Measurements from ENCODE around the gene LRRN2. TPM values are rescaled to one million over a fixed set of nuclear protein-coding genes. Genes with fewer than 3 reads are reported as not detected.
A peak's percentile ranks its signal among the peaks of the same experiment; 100 is the strongest.

Gene LRRN2
- total RNA-seq, 1 experiment from 2014 or later = 5.8 TPM

DNA sequence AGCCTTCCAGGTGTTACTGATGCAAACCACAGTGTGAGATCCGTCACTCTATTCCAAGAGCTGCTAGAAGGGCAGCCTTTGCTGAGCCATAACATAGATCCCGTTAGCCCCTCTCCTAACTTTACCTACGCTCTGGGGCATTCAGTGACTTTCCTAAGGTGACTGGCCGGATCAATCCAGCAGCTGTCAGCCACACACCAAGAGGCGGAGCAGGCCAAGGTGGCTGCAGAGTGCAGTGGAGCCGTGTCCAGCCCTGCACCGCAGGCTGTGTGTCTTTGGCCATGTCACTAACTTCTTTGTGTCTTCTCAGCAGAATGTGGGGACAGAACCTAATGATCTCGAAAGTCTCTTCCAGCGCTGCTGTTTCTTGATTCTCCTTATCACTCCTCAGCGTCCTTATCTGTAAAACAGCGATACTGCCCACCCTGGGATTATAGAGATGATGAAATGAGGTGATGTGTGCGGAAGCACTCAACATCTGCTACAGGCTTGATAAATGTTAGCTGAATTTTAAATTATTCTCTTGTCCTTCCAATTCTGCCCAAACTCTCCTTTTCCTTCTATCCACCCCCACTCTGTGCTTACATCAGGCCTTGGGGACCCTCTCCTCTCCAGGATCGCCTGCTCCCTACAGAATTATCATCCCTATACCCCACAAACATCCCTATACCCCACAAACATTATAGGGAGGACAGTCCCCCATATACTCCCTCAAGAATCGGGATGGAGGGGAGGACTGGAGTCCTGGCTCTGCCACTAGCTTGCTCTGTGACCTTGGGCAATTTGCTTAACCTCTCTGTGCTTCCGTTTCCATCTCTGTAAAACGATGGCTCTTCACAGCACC, 25.8 kb upstream of the LRRN2 start:
- H2AFZ ChIP-seq (ENCODE audit: low read length) = no peak overlapping the region
- no peak overlapping the region for H2BK20ac ChIP-seq (ENCODE audit: low read depth, low read length, poor library complexity, severe bottlenecking)
- H3K56ac ChIP-seq (ENCODE audit: insufficient read length, low read depth, low read length) = no peak overlapping the region
- H3K4ac ChIP-seq (ENCODE audit: low read depth, low read length) = no peak overlapping the region
- H3K18ac ChIP-seq (ENCODE audit: insufficient read length, low read depth, low read length) = no peak overlapping the region
- no peaks in the 10 kb centered on the region for H3K9me3 ChIP-seq (ENCODE audit: control insufficient read depth, low read depth, low read length)
- no peak overlapping the region for H2AK5ac ChIP-seq (ENCODE audit: insufficient read length, low read length)
- no peak overlapping the region for H2BK15ac ChIP-seq (ENCODE audit: low read depth, low read length)
- peak overlapping the region; percentile 22 to 72 for H3K4me3 Mint-ChIP-seq
- H3K23ac ChIP-seq (ENCODE audit: insufficient read length, low read depth, low read length) = no peak overlapping the region
- H3K4me2 ChIP-seq (ENCODE audit: insufficient read depth, insufficient read length, low read length) = peak overlapping the region; percentile 41
- H2BK5ac ChIP-seq (ENCODE audit: insufficient read length, low read length) = no peak overlapping the region
- H3K9me3 Mint-ChIP-seq = peaks cover 2 to 11% of the 10 kb centered on the region in 2 experiments; a peak in 2 of 5 replicates
- no peaks in the 10 kb centered on the region for H3K79me2 ChIP-seq (ENCODE audit: insufficient read depth, low read length)
- DNase-seq = peak; percentile 47
- H3K14ac ChIP-seq (ENCODE audit: insufficient read depth, low read length) = no peak overlapping the region
- no peaks in the 10 kb centered on the region for H3K23me2 ChIP-seq (ENCODE audit: insufficient read length, low read depth, low read length, poor library complexity, severe bottlenecking)
- H3K4me1 Mint-ChIP-seq = peaks cover 90 to 94% of the 10 kb centered on the region in 2 experiments
- H3K4me1 ChIP-seq (ENCODE audit: insufficient read depth, low read length) = peaks cover 40% of the 10 kb centered on the region
- WGBS (ENCODE audit: extremely low coverage, insufficient read length, low lambda C conversion rate) = no CpG with 5 or more reads among the region's 16 CpGs
- no peaks in the 10 kb centered on the region for H3K79me1 ChIP-seq (ENCODE audit: insufficient read depth, low read depth, low read length, poor library complexity, severe bottlenecking)
- H4K20me1 ChIP-seq (ENCODE audit: control insufficient read depth, insufficient read depth, insufficient read length) = peaks cover 3% of the 10 kb centered on the region
- peaks cover 43% of the 10 kb centered on the region for H3K27me3 ChIP-seq (ENCODE audit: insufficient read depth, low read length)
- TF ChIP-seq, protein P1, sequence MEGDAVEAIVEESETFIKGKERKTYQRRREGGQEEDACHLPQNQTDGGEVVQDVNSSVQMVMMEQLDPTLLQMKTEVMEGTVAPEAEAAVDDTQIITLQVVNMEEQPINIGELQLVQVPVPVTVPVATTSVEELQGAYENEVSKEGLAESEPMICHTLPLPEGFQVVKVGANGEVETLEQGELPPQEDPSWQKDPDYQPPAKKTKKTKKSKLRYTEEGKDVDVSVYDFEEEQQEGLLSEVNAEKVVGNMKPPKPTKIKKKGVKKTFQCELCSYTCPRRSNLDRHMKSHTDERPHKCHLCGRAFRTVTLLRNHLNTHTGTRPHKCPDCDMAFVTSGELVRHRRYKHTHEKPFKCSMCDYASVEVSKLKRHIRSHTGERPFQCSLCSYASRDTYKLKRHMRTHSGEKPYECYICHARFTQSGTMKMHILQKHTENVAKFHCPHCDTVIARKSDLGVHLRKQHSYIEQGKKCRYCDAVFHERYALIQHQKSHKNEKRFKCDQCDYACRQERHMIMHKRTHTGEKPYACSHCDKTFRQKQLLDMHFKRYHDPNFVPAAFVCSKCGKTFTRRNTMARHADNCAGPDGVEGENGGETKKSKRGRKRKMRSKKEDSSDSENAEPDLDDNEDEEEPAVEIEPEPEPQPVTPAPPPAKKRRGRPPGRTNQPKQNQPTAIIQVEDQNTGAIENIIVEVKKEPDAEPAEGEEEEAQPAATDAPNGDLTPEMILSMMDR (conservative IDR thresholded peaks at IDR 0.05) = no peak
- H3K27me3 Mint-ChIP-seq (ENCODE audit: low read depth) = peaks cover 81% of the 10 kb centered on the region
- H3K36me3 Mint-ChIP-seq (ENCODE audit: insufficient read depth in 1 of 3, low read depth in 3 of 3) = peaks cover 0 to 2% (median 0%) of the 10 kb centered on the region in 3 experiments; a peak in 1 of 7 replicates
- H2BK120ac ChIP-seq (ENCODE audit: low read depth, low read length, poor library complexity, severe bottlenecking) = no peak overlapping the region
- H3K27ac Mint-ChIP-seq = peak overlapping the region in 2 of 3 experiments; percentile 96 to 98; a peak in 5 of 7 replicates
- H2BK12ac ChIP-seq (ENCODE audit: insufficient read length, low read depth, low read length) = no peak overlapping the region
- no peak overlapping the region for H3K27ac ChIP-seq (ENCODE audit: insufficient read length, low read depth, low read length)
- H4K91ac ChIP-seq (ENCODE audit: insufficient read length, low read depth, low read length) = no peak overlapping the region
- H4K8ac ChIP-seq (replicated peaks; ENCODE audit: insufficient read length, low read depth, low read length) = no peak overlapping the region
- H3K9ac ChIP-seq (ENCODE audit: extremely low read depth, insufficient read length, low read length) = no peak overlapping the region
- no peak overlapping the region for H4K5ac ChIP-seq (ENCODE audit: insufficient read length, low read depth, low read length)
- no peak overlapping the region for H3T11ph ChIP-seq (ENCODE audit: low read length)
